Measurements from ENCODE around the gene UFSP1.

- TF ChIP-seq POLR2AphosphoS5 (IDR thresholded peaks at IDR 0.05; ENCODE audit: low read depth, low read length) (no peak), POLR2A (IDR thresholded peaks at IDR 0.05; ENCODE audit: borderline replicate concordance, extremely low read depth, insufficient read depth, insufficient read length) (no peak), CTCF (IDR thresholded peaks at IDR 0.05 in 2 of 3, conservative IDR thresholded peaks at IDR 0.05 in 1 of 3; ENCODE audit: borderline replicate concordance in 1 of 3, insufficient read depth in 1 of 3, low read depth in 2 of 3, low read length in 2 of 3) (no peak), TCF7L2 (IDR thresholded peaks at IDR 0.05; ENCODE audit: borderline replicate concordance, extremely low read depth, insufficient read depth, insufficient read length) (no peak), EZH2phosphoT487 (IDR thresholded peaks at IDR 0.05; ENCODE audit: borderline replicate concordance) (no peak), CEBPB (IDR thresholded peaks at IDR 0.05; ENCODE audit: low read depth) (no peak), SP1 (IDR thresholded peaks at IDR 0.05; ENCODE audit: low read depth) (no peak), EZH2 (IDR thresholded peaks at IDR 0.05) (no peak), REST (IDR thresholded peaks at IDR 0.05; ENCODE audit: low read depth) (no peak), YY1 (IDR thresholded peaks at IDR 0.05; ENCODE audit: extremely low read depth, insufficient replicate concordance, low read depth, low read length) (no peak), RAD21 (IDR thresholded peaks at IDR 0.05; ENCODE audit: low read depth) (no peak)
- TF ChIP-seq, protein P1, sequence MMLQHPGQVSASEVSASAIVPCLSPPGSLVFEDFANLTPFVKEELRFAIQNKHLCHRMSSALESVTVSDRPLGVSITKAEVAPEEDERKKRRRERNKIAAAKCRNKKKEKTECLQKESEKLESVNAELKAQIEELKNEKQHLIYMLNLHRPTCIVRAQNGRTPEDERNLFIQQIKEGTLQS (IDR thresholded peaks at IDR 0.05), result no peak
Measured at GRCh38 chr7:100859856-100860255, 29.7 kb downstream of the UFSP1 start.
